A172 (cell line): ENCODE results near the gene C12orf60. TPM values are rescaled to one million over a fixed set of nuclear protein-coding genes. Genes with fewer than 3 reads are reported as not detected.

ENCODE experiments used
- DNase-seq: peaks from one replicate; pipeline ENCODE4 v3.0.0-alpha.2; 2015; ENCODE audit warnings: low spot score
- total RNA-seq: library from RNA; depleted of rRNA; stranded (reverse); fragments of >200 nt; shearing (Covaris generic); gene quantifications from 2 replicates; pipeline ENCODE4 v1.2.3, GENCODE V29; 2014; rRNA removed

Gene C12orf60
- total RNA-seq, 1 experiment from 2014 or later = 0.05 TPM

GRCh38 chr12:14873440-14874185 lies 70.1 kb downstream of the C12orf60 start:
- no peak for DNase-seq

Other genes starting within 250 kb of the C12orf60 start
- not detected in 2 replicates for gene PLBD1, start 235.8 kb upstream of the C12orf60 start, total RNA-seq
- not detected in 2 replicates for gene GUCY2C, start 107.1 kb upstream of the C12orf60 start, total RNA-seq
- 7.8 and 10.6 TPM in 2 replicates for gene WBP11, start 192 bp upstream of the C12orf60 start, total RNA-seq
- not detected in 2 replicates for gene SMCO3, start 10.5 kb downstream of the C12orf60 start, total RNA-seq
- gene ART4, start 39.9 kb downstream of the C12orf60 start, total RNA-seq = not detected in 2 replicates
- 0.09 TPM in 1 of 2 replicates, not detected in the other for gene MGP, start 82.2 kb downstream of the C12orf60 start, total RNA-seq
- gene ERP27, start 134.9 kb downstream of the C12orf60 start, total RNA-seq = not detected in 2 replicates
- 2.7 and 11.1 TPM in 2 replicates for gene ARHGDIB, start 157.9 kb downstream of the C12orf60 start, total RNA-seq
- not detected in 2 replicates for gene PDE6H, start 169.4 kb downstream of the C12orf60 start, total RNA-seq